K562 (cell line): ENCODE measurements around the gene TIMM50. TPM values are rescaled to one million over a fixed set of nuclear protein-coding genes. Genes with fewer than 3 reads are reported as not detected.
A peak's percentile ranks its signal among the peaks of the same experiment; 100 is the strongest.

ENCODE experiments used
- CUX1 ChIP-seq: fragments of 200-800 bp; sonication (Bioruptor generic); IDR thresholded peaks from 2 replicates; pipeline ENCODE4 v1.6.1; 2016; ENCODE audit warnings: missing genetic modification characterization, missing compliant biosample characterization
- ETS2 ChIP-seq: IDR thresholded peaks from 2 replicates; pipeline ENCODE4 v1.6.1; 2016; ENCODE audit warnings: borderline replicate concordance, missing genetic modification characterization, mild to moderate bottlenecking, moderate library complexity, missing compliant biosample characterization; ENCODE audit not compliant: poor library complexity, severe bottlenecking
- GABPB1 ChIP-seq: sonication (generic); formaldehyde crosslinking; IDR thresholded peaks from 2 replicates; pipeline ENCODE4 v1.8.0; 2022; ENCODE audit warnings: mild to moderate bottlenecking, missing genetic modification reagents
- KDM4B ChIP-seq, 2 experiments: fragments of 450-650 bp in 1 of 2; sonication (generic) in 1 of 2; IDR thresholded peaks; 2 replicates each; pipeline ENCODE4 v1.6.1; 2016 to 2017; ENCODE audit warnings: borderline replicate concordance in 2 of 2, antibody characterized with exemption in 1 of 2, low read depth in 1 of 2, mild to moderate bottlenecking in 1 of 2
- PRMT5 ChIP-seq: sonication (generic); formaldehyde crosslinking; IDR thresholded peaks from 2 replicates; pipeline ENCODE4 v1.5.0; 2020; ENCODE audit warnings: missing genetic modification reagents
- RAD51 ChIP-seq: fragments of 450-650 bp; IDR thresholded peaks from 2 replicates; pipeline ENCODE4 v1.7.1; 2016; ENCODE audit warnings: low read depth, mild to moderate bottlenecking, borderline replicate concordance
- RFX1 ChIP-seq: fragments of 450-650 bp; IDR thresholded peaks from 2 replicates; pipeline ENCODE4 v1.6.1; 2016; ENCODE audit warnings: mild to moderate bottlenecking, moderate library complexity
- SMARCA5 ChIP-seq: fragments of 450-650 bp; IDR thresholded peaks from 2 replicates; pipeline ENCODE4 v1.6.1; 2016
- TFAM ChIP-seq: fragments of 250-450 bp; sonication (Bioruptor Pico); conservative IDR thresholded peaks from 2 replicates; pipeline ENCODE4 v1.5.0; 2021; ENCODE audit warnings: mild to moderate bottlenecking, moderate library complexity
- WHSC1 ChIP-seq: IDR thresholded peaks from one replicate; pipeline ENCODE4 v1.6.1; 2012; ENCODE audit warnings: low read length, control low read depth, inconsistent platforms
- ZFP1 ChIP-seq: fragments of 450-650 bp; formaldehyde crosslinking; IDR thresholded peaks from 2 replicates; pipeline ENCODE4 v1.4.0; 2020; ENCODE audit warnings: mild to moderate bottlenecking, mixed read lengths
- ZNF551 ChIP-seq: fragments of 250-450 bp; sonication (Bioruptor Pico); IDR thresholded peaks from 2 replicates; pipeline ENCODE4 v1.5.0; 2021; ENCODE audit warnings: mild to moderate bottlenecking, moderate library complexity
- ZNF75A ChIP-seq: fragments of 450-650 bp; formaldehyde crosslinking; IDR thresholded peaks from 2 replicates; pipeline ENCODE4 v1.4.0; 2020; ENCODE audit warnings: mild to moderate bottlenecking
- polyA plus RNA-seq, 8 experiments: library from polyadenylated mRNA; depleted of rRNA in 4 of 8; stranded (reverse) in 5 of 8; unstranded in 3 of 8; fragments of >200 nt; fragmentation: Nextera tagmentation in 2 of 8; fragmentation: Illumina TruSeq in 1 of 8; extraction: Ambion mirVana in 2 of 8; extraction: Trizol in 1 of 8; gene quantifications; 2 replicates each; pipeline versions ENCODE4 v1.2.1 to v1.2.3, GENCODE V29; 2011 to 2014; ENCODE audit warnings: inconsistent platforms in 1 of 8, missing spikeins in 1 of 8
- total RNA-seq, 7 experiments: library from RNA; depleted of rRNA in 6 of 7; stranded (reverse); fragments of >200 nt in 6 of 7; fragmentation: Illumina TruSeq in 2 of 7; extraction: Trizol in 2 of 7; gene quantifications; 2 replicates each; pipeline versions ENCODE4 v1.2.1 to v1.2.3, GENCODE V29; 2011 to 2021; ENCODE audit warnings: low replicate concordance in 1 of 7
- TF ChIP-seq, protein P1 (sequence below): sonication (generic); formaldehyde crosslinking; IDR thresholded peaks from 2 replicates; pipeline ENCODE4 v1.8.0; 2022; ENCODE audit warnings: mild to moderate bottlenecking, missing genetic modification reagents
- TF ChIP-seq, protein P2 (sequence below): sonication (generic); formaldehyde crosslinking; IDR thresholded peaks from 2 replicates; pipeline ENCODE4 v1.8.0; 2022; ENCODE audit warnings: mild to moderate bottlenecking, missing genetic modification reagents
- TF ChIP-seq, protein P3 (sequence below): sonication (generic); formaldehyde crosslinking; IDR thresholded peaks from 2 replicates; pipeline ENCODE4 v1.9.0; 2022; ENCODE audit warnings: mild to moderate bottlenecking, missing genetic modification reagents

The TIMM50 gene
- total and polyA plus RNA-seq, 9 of the 15 experiments (the other 6 are each of a cell fraction or from before 2014, with no cell fraction given): 28.3 to 221 (median 170) TPM

- no peak for TF ChIP-seq ZFP1 (CRISPR knock-in tag)
- TF ChIP-seq CUX1 (CRISPR knock-in tag): no peak
- TF ChIP-seq ZNF75A (CRISPR knock-in tag): no peak
- TF ChIP-seq, protein P1, sequence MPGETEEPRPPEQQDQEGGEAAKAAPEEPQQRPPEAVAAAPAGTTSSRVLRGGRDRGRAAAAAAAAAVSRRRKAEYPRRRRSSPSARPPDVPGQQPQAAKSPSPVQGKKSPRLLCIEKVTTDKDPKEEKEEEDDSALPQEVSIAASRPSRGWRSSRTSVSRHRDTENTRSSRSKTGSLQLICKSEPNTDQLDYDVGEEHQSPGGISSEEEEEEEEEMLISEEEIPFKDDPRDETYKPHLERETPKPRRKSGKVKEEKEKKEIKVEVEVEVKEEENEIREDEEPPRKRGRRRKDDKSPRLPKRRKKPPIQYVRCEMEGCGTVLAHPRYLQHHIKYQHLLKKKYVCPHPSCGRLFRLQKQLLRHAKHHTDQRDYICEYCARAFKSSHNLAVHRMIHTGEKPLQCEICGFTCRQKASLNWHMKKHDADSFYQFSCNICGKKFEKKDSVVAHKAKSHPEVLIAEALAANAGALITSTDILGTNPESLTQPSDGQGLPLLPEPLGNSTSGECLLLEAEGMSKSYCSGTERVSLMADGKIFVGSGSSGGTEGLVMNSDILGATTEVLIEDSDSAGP (CRISPR knock-in tag): no peak
- TF ChIP-seq ETS2 (tag): no peak
- TF ChIP-seq PRMT5 (CRISPR knock-in tag): no peak
- TF ChIP-seq RAD51: no peak
- TF ChIP-seq WHSC1: no peak
- TF ChIP-seq, protein P2, sequence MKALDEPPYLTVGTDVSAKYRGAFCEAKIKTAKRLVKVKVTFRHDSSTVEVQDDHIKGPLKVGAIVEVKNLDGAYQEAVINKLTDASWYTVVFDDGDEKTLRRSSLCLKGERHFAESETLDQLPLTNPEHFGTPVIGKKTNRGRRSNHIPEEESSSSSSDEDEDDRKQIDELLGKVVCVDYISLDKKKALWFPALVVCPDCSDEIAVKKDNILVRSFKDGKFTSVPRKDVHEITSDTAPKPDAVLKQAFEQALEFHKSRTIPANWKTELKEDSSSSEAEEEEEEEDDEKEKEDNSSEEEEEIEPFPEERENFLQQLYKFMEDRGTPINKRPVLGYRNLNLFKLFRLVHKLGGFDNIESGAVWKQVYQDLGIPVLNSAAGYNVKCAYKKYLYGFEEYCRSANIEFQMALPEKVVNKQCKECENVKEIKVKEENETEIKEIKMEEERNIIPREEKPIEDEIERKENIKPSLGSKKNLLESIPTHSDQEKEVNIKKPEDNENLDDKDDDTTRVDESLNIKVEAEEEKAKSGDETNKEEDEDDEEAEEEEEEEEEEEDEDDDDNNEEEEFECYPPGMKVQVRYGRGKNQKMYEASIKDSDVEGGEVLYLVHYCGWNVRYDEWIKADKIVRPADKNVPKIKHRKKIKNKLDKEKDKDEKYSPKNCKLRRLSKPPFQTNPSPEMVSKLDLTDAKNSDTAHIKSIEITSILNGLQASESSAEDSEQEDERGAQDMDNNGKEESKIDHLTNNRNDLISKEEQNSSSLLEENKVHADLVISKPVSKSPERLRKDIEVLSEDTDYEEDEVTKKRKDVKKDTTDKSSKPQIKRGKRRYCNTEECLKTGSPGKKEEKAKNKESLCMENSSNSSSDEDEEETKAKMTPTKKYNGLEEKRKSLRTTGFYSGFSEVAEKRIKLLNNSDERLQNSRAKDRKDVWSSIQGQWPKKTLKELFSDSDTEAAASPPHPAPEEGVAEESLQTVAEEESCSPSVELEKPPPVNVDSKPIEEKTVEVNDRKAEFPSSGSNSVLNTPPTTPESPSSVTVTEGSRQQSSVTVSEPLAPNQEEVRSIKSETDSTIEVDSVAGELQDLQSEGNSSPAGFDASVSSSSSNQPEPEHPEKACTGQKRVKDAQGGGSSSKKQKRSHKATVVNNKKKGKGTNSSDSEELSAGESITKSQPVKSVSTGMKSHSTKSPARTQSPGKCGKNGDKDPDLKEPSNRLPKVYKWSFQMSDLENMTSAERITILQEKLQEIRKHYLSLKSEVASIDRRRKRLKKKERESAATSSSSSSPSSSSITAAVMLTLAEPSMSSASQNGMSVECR (CRISPR knock-in tag): peak; percentile 95
- TF ChIP-seq, protein P3, sequence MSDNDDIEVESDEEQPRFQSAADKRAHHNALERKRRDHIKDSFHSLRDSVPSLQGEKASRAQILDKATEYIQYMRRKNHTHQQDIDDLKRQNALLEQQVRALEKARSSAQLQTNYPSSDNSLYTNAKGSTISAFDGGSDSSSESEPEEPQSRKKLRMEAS (CRISPR knock-in tag): peak; percentile 92
- peak in 1 of 2 experiments; percentile 74; a peak in 1 of 4 replicates for TF ChIP-seq KDM4B (IDR thresholded peaks at IDR 0.05; ENCODE audit: borderline replicate concordance in 2 of 2, low read depth in 1 of 2)
- no peak; the same call in 1 of the 2 replicates for TF ChIP-seq RFX1
- peak; percentile 94 for TF ChIP-seq GABPB1
- no peak for TF ChIP-seq ZNF551
- no peak for TF ChIP-seq TFAM (CRISPR knock-in tag)
- no peak for TF ChIP-seq SMARCA5
Observed at GRCh38 chr19:39435499-39436349, 44.9 kb upstream of the TIMM50 start, which contains the start of gene RPS16 (continued).
